ENCODE data around the gene VMA21. TPM values are rescaled to one million over a fixed set of nuclear protein-coding genes. Genes with fewer than 3 reads are reported as not detected.

VMA21 gene
- total and polyA plus RNA-seq, 2 donors from 2014 or later, result 16.9 to 38.5 TPM

- FAIRE-seq, result no peak
- peak in 2 of 5 donors; percentile 5 for DNase-seq
- no peaks in the 10 kb centered on the region for H3K27me3 ChIP-seq (ENCODE audit: control insufficient read depth, insufficient read depth, low read length)
- H3K36me3 ChIP-seq (ENCODE audit: control insufficient read depth in 2 of 3, insufficient read depth in 3 of 3, low read length in 3 of 3), result no peaks in the 10 kb centered on the region
- H3K9me3 ChIP-seq (ENCODE audit: control insufficient read depth in 2 of 3, insufficient read depth in 1 of 3, low read length in 3 of 3), result no peaks in the 10 kb centered on the region
- H3K4me1 ChIP-seq (ENCODE audit: control insufficient read depth in 2 of 3, insufficient read depth in 2 of 3, low read depth in 1 of 3, low read length in 3 of 3), result no peaks in the 10 kb centered on the region
- no peak overlapping the region for H3K27ac ChIP-seq (ENCODE audit: low read depth in 2 of 2, low read length in 2 of 2)
- intact Hi-C loops (cut with DNase I), result no loop called here
- H3K4me3 ChIP-seq (ENCODE audit: low read length in 3 of 3), result no peak overlapping the region
- no peak overlapping the region for H3K9ac ChIP-seq (ENCODE audit: low read length in 3 of 3)
- no peak for TF ChIP-seq CTCF (IDR thresholded peaks at IDR 0.05; ENCODE audit: borderline replicate concordance, extremely low read depth, insufficient read depth)
Measured at GRCh38 chrX:151370906-151371305, 26.1 kb upstream of the VMA21 start.

GRCh38 chrX:151384807-151385206, 12.2 kb upstream of the VMA21 start:
- Histone ChIP-seq H3K9ac (ENCODE audit: low read length in 3 of 3) (no peak overlapping the region), H3K27ac (ENCODE audit: low read depth in 2 of 2, low read length in 2 of 2) (no peak overlapping the region), H3K4me1 (ENCODE audit: control insufficient read depth in 2 of 3, insufficient read depth in 2 of 3, low read depth in 1 of 3, low read length in 3 of 3) (no peaks in the 10 kb centered on the region), H3K4me3 (ENCODE audit: low read length in 3 of 3) (no peak overlapping the region), H3K27me3 (ENCODE audit: control insufficient read depth, insufficient read depth, low read length) (no peaks in the 10 kb centered on the region), H3K9me3 (ENCODE audit: control insufficient read depth in 2 of 3, insufficient read depth in 1 of 3, low read length in 3 of 3) (no peaks in the 10 kb centered on the region), H3K36me3 (ENCODE audit: control insufficient read depth in 2 of 3, insufficient read depth in 3 of 3, low read length in 3 of 3) (no peaks in the 10 kb centered on the region)
- no peak for TF ChIP-seq CTCF (IDR thresholded peaks at IDR 0.05; ENCODE audit: borderline replicate concordance, extremely low read depth, insufficient read depth)
- DNase-seq (no peak), FAIRE-seq (no peak)
- intact Hi-C loops (cut with DNase I), result no loop called here

- Histone ChIP-seq H3K27me3 (ENCODE audit: control insufficient read depth, insufficient read depth, low read length) (no peaks in the 10 kb centered on the region), H3K9ac (ENCODE audit: low read length in 3 of 3) (no peak overlapping the region), H3K36me3 (ENCODE audit: control insufficient read depth in 2 of 3, insufficient read depth in 3 of 3, low read length in 3 of 3) (no peaks in the 10 kb centered on the region), H3K4me1 (ENCODE audit: control insufficient read depth in 2 of 3, insufficient read depth in 2 of 3, low read depth in 1 of 3, low read length in 3 of 3) (no peaks in the 10 kb centered on the region), H3K9me3 (ENCODE audit: control insufficient read depth in 2 of 3, insufficient read depth in 1 of 3, low read length in 3 of 3) (no peaks in the 10 kb centered on the region), H3K27ac (ENCODE audit: low read depth in 2 of 2, low read length in 2 of 2) (no peak overlapping the region), H3K4me3 (ENCODE audit: low read length in 3 of 3) (no peak overlapping the region)
- no peak for FAIRE-seq
- no peak for TF ChIP-seq CTCF (IDR thresholded peaks at IDR 0.05; ENCODE audit: borderline replicate concordance, extremely low read depth, insufficient read depth)
- DNase-seq, result no peak
- intact Hi-C loops (cut with DNase I), result no loop called here
Measured at GRCh38 chrX:151386838-151387459, 10.1 kb upstream of the VMA21 start.

DNA sequence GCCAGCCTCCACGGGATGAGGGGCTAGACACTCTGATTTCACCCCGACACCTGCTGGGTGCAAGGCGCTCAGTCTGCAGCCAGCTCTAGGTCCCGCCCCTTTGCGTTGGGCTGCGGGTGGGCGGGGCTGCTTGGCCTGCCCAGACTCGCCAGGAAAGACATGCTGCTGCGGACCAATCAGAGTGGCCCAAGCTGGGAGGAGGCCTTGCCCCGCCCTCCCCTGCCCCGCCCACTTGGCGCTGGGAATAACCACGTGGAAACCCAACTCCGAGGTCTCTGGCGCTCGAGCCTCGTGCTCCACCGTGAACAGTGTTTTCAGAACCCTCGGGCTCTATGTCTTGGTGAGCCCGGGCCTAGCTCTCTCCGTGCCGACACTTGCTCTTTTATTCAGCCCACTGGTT, 5.3 kb upstream of the VMA21 start:
- no peak for FAIRE-seq
- DNase-seq, result no peak
- TF ChIP-seq CTCF (IDR thresholded peaks at IDR 0.05; ENCODE audit: borderline replicate concordance, extremely low read depth, insufficient read depth), result no peak

More for the DNA sequence above, 5.3 kb upstream of the VMA21 start:
- Histone ChIP-seq H3K27me3 (ENCODE audit: control insufficient read depth, insufficient read depth, low read length) (no peaks in the 10 kb centered on the region), H3K4me3 (ENCODE audit: low read length in 3 of 3) (no peak overlapping the region), H3K27ac (ENCODE audit: low read depth in 2 of 2, low read length in 2 of 2) (no peak overlapping the region), H3K9me3 (ENCODE audit: control insufficient read depth in 2 of 3, insufficient read depth in 1 of 3, low read length in 3 of 3) (no peaks in the 10 kb centered on the region), H3K9ac (ENCODE audit: low read length in 3 of 3) (no peak overlapping the region), H3K4me1 (ENCODE audit: control insufficient read depth in 2 of 3, insufficient read depth in 2 of 3, low read depth in 1 of 3, low read length in 3 of 3) (no peaks in the 10 kb centered on the region), H3K36me3 (ENCODE audit: control insufficient read depth in 2 of 3, insufficient read depth in 3 of 3, low read length in 3 of 3) (no peaks in the 10 kb centered on the region)
- intact Hi-C loops (cut with DNase I), result no loop called here
